ENCODE measurements around the gene FDX2.

FDX2 gene

GRCh38 chr19:10299545-10300458, 16.0 kb downstream of the FDX2 start:
- no peak for DNase-seq (ENCODE audit: low spot score)

DNA sequence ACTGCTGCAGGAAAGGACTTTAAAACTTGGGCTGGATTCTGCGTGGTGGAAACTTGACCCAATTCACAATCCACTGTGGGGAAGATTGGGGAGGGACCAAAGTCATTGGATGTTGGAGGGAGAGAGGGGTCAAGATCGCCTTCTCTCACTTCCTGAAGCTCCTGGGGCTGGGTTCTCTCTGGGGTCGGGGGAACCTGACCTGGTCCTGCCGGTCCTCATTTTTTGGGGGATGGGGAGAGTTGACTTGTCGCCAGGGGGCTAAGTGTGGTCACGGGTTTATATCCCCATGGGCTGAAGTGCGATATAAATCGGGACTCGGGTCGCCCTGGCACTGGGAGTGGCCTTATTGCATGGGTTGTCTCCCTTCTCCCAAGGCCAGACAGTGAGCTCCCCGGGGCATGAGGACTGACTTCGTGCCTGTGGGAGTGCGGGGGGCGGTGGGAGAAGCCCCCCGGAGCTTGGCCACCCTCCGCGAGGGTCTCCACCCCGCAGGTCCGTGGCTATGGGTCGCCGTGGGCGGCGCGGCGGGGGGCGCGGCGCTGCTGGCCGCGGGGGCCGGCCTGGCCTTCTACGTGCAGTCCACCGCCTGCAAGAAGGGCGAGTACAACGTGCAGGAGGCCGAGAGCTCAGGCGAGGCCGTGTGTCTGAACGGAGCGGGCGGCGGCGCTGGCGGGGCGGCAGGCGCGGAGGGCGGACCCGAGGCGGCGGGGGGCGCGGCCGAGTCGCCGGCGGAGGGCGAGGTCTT, 19.8 kb downstream of the FDX2 start:
- no peak for DNase-seq (ENCODE audit: low spot score)

DNA sequence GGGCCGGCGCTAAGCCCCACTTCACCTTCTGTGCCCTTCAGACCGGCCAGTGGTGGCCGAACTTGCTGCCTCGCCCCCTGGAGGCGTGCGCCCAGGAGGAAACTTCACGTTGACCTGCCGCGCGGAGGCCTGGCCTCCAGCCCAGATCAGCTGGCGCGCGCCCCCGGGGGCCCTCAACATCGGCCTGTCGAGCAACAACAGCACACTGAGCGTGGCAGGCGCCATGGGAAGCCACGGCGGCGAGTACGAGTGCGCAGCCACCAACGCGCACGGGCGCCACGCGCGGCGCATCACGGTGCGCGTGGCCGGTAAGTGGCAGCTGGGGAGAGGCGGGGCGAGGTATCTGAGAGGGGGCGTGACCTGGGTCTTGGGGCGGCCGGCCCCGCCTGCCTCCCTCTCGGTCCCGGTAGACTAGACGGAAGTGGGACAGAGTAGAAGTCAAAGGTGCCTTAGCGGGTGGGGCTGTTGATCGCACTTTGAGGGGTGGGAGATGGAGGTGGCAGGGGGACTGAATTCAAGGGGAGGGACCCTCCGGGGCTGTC, 20.4 kb downstream of the FDX2 start:
- DNase-seq (ENCODE audit: low spot score), result peak; percentile 75

DNA sequence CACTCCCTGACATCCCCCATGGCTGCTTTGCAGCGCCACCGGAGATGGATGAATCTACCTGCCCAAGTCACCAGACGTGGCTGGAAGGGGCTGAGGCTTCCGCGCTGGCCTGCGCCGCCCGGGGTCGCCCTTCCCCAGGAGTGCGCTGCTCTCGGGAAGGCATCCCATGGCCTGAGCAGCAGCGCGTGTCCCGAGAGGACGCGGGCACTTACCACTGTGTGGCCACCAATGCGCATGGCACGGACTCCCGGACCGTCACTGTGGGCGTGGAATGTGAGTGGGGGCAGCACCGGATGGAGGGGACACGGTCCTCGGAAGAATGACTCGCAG, 21.5 kb downstream of the FDX2 start:
- no peak for DNase-seq (ENCODE audit: low spot score)

DNA sequence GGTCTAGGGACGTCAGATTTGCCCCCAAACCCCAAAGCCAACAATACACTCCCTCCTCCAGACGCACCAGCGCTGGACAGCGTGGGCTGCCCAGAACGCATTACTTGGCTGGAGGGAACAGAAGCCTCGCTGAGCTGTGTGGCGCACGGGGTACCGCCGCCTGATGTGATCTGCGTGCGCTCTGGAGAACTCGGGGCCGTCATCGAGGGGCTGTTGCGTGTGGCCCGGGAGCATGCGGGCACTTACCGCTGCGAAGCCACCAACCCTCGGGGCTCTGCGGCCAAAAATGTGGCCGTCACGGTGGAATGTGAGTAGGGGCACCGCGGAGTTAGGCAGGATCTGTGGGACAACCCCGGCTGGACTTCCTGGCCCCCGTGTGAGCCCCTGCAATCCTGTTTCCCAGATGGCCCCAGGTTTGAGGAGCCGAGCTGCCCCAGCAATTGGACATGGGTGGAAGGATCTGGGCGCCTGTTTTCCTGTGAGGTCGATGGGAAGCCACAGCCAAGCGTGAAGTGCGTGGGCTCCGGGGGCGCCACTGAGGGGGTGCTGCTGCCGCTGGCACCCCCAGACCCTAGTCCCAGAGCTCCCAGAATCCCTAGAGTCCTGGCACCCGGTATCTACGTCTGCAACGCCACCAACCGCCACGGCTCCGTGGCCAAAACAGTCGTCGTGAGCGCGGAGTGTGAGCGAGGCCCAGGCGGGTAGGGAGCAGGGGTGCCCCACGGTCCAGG, 22.0 kb downstream of the FDX2 start:
- no peak for DNase-seq (ENCODE audit: low spot score)

DNA sequence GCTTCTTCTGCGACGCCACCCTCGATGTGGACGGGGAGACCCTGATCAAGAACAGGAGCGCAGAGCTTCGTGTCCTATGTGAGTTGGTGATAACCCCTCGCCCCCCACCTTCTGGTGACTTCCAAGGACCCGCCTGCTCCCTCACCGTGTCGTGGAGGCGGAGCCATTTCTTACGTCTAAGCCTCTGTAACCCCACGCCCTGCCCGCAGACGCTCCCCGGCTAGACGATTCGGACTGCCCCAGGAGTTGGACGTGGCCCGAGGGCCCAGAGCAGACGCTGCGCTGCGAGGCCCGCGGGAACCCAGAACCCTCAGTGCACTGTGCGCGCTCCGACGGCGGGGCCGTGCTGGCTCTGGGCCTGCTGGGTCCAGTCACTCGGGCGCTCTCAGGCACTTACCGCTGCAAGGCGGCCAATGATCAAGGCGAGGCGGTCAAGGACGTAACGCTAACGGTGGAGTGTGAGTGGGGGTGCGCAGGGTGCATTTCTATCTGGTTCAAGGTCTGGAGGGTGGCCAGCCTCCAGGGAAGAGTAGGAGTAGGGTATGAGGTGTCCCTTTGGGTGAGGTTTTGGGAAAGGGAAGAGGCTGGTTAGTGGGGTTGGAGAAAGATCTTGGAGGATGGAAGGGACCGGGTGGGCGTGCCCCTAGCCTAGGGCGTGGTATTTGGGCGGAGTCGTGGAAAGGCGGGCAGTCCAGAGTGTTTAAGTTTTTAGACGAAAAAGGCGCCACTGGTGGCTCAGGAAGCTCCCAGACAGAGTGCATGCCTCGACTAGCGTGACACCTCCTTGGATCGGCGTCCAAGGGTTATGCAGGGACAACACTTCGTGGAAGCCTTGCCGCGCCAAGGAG, 22.8 kb downstream of the FDX2 start:
- DNase-seq (ENCODE audit: low spot score), result no peak

- peak; percentile 58 for DNase-seq (ENCODE audit: low spot score)
Observed at GRCh38 chr19:10292206-10292788, 23.5 kb downstream of the FDX2 start.

GRCh38 chr19:10291554-10292205, 24.1 kb downstream of the FDX2 start:
- no peak for DNase-seq (ENCODE audit: low spot score)

- peak; percentile 56 for DNase-seq (ENCODE audit: low spot score)
Observed at GRCh38 chr19:10290876-10291553, 24.8 kb downstream of the FDX2 start.

DNA sequence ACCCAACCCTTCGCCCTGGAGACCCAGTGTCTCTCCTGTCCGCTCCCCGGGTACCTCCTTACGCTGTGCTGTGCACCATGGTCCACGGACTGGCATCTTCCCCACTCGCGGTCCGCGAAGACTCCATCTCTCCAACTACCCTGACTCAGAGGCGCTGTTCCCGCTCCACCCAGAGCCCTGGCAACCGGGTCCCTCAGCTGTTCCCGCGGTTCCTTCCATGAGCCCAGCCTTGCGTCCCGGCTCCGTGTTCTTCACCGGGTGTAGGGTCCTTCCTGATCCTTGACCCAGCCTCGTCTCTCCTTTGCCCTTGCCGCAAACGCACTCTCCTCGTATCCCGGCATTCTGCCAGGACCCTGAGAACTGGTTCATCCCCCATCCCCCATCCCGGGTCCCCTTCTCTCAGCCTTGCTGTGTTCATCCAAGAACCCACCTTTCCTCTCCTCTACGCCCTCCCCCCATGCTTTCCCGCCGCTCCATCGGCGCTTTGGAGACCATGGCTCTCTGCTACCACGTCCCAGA, 25.4 kb downstream of the FDX2 start:
- no peak for DNase-seq (ENCODE audit: low spot score)

DNA sequence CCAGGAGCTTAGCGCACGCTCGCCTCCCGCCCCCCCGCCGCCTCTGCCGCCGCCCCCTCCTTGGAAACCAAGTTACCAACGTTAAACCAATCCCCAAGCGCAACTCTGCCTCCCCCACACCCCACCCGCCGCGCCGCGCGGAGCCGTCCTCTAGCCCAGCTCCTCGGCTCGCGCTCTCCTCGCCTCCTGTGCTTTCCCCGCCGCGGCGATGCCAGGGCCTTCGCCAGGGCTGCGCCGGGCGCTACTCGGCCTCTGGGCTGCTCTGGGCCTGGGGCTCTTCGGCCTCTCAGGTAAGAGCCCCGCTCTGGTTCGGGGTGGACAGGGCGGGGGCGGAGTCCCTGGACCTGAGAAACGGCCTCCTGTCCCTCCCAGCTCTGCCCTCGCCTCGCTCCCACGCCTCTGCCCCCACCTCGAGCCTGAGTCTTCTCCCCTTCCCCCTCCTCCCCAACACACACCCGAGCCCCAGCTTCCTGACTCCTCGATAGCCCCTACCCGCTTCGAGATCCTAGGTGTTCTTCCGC, 25.9 kb downstream of the FDX2 start, which contains the start of gene ICAM5:
Gene ICAM5 (plus strand): TSS at position 117 of the 521 bp plus-strand sequence. CDS start 92 bp downstream, at position 209.
- no peak for DNase-seq (ENCODE audit: low spot score)

DNA sequence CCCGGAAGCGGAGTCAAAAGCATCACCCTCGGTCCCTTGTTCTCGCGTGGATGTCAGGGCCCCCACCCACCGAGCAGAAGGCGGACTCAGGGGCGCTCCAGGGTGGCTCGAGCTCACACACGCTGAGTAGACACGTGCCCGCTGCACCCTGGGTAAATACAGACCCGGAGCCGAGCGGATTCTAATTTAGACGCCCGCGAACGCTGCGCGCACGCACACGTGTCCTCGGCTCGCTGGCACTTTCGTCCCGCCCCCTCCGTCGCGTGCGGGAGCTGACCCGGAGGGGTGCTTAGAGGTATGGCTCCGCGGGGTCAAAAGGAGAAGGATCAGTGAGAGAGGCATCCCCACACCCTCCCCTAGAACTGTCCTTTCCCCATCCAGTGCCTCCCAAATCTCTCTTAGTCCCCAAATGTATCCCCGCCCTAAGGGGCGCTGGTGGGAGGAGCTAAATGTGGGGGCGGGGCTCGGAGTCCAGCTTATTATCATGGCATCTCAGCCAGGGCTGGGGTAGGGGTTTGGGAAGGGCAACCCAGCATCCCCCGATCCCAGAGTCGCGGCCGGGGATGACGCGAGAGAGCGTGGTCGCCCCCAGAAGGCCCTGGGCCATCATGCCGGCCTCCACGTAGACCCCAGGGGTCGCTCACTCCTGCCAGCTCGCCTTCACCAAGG, 26.5 kb downstream of the FDX2 start:
- DNase-seq (ENCODE audit: low spot score), result peak; percentile 53

DNA sequence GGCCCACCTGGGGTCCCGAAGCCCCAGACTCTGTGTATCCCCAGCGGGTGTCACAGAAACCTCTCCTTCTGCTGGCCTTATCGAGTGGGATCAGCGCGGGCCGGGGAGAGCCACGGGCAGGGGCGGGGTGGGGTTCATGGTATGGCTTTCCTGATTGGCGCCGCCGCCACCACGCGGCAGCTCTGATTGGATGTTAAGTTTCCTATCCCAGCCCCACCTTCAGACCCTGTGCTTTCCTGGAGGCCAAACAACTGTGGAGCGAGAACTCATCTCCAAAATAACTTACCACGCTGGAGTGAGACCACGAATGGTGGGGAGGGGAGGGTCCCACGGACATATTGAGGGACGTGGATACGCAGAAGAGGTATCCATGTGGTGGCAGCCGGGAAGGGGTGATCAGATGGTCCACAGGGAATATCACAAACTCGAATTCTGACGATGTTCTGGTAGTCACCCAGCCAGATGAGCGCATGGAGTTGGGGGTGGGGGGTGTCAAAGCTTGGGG, 27.1 kb downstream of the FDX2 start:
- DNase-seq (ENCODE audit: low spot score), result no peak

GRCh38 chr19:10286803-10287737, 28.7 kb downstream of the FDX2 start, which contains the start of gene ICAM4:
Gene ICAM4 (plus strand): TSS chr19:10286955. CDS start chr19:10287013, 58 bp downstream.
- no peak for DNase-seq (ENCODE audit: low spot score)

- no peak for DNase-seq (ENCODE audit: low spot score)
Observed at GRCh38 chr19:10285393-10285792, 30.4 kb downstream of the FDX2 start.

GRCh38 chr19:10284960-10285278, 30.9 kb downstream of the FDX2 start:
- DNase-seq (ENCODE audit: low spot score), result no peak

Measured in CD4-positive, alpha-beta T cell treated with Interleukin-2 at 100 ng/mL for 4 hours (primary cell).